Measurements from ENCODE around the gene DLGAP4.
"Not testable (repeated sequence)": the region's sequence is repeated elsewhere in the genome, so short reads cannot be mapped to it uniquely, and the experiment has no call there.

Gene DLGAP4

DNA sequence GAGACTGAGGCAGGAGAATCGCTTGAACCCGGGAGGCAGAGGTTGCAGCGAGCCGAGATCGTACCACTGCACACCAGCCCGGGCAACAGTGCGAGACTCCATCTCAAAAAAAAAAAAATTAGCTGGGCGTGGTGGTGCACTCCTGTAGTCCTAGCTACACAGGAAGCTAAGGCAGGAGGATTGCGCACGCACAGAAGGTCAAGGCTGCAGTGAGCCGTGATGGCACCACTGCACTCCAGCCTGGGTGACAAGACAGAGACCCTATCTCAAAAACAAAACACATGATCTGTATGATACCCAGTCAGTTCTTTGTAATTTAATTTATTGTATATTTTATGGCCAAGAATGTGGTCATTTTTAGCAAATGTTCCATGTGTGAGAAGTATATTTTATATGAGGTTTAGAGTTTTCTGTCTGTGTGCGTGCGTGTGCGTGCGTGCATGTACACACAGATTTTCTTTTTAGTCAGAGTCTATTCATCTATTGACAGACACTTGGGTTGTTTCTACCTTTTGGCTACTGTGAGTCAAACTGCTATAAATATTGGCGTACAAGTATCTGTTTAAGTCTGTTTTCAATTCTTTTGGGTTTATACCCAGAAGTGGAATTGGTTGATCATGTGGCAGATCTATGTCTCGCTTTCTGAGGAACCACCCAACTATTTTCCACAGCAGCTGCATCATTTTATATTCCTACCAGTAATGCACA is 213.0 kb downstream of the DLGAP4 start:
- no peak for DNase-seq

DNA sequence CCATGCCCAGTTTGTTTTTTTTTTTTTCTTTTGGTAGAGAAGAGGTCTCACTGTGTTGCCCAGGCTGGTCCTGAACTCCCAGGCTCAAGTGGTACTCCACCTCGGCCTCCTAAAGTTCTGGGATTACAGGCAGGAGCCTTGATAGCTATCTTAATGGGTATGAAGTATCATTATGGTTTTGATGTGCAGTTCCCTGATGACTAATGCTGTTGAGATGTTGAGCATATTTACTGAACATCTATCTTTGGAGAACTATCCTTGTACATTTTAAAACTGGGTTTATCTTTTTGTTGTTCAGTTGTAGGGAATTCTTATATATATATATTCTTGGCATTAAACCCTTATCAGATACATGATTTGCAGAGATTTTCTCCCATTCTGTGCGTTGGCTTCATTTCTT is 213.8 kb downstream of the DLGAP4 start:
- no peak for DNase-seq

DNA sequence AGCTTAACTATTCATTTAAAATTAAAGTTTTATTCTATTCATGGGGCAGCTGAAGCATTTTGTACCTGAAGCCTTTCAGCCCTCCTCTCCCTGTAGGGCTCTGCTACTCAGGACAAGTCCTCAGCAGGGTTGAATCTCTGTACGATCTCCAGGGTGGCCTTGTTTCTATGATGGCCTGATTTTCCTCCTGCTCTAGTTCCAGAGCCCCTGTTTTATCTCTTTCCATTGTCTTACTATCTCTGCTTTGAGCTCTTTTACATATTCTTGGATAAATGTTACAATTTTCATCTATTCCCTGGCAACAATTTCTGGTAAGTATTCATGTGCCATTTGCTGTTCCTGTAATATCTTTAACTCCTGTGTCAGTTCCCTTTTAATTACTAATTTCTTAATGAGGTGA is 215.4 kb downstream of the DLGAP4 start:
- no peak for DNase-seq

DNA sequence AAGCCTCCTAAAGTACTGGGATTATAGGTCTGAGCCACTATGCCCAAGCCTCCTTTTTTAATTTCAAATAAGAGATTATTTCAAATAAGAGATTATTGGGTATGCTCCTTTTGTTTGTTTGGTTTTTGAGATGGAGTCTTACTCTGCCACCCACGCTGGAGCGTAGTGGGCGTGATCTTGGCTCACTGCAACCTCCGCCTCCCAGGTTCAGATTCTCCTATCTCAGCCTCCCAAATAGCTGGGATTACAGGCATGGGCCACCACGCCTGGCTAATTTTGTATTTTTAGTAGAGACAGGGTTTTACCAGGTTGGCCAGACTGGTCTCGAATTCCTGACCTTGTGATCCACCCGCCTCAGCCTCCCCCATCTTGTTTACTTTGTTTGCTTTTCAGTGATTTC is 216.3 kb downstream of the DLGAP4 start:
- not testable (repeated sequence) for DNase-seq

DNA sequence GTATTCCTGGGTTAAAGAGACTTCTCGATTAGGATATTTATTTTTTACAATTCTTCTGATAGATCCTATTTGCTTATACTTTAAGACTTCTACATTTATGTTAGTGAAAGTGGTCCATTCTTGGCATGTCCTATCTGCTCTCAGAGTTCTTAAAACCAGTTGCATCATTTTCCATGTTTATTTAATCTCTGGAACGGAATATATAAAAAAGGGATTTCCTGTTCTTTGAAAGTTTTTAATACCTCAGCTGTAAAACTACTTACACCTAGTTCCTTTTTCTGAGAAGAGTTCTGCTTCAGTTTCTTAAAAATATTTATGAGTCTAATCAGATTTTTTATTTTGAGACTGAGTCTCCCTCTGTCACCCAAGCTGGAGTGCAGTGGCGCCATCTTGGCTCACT is 217.2 kb downstream of the DLGAP4 start:
- DNase-seq: peak; percentile 78

DNA sequence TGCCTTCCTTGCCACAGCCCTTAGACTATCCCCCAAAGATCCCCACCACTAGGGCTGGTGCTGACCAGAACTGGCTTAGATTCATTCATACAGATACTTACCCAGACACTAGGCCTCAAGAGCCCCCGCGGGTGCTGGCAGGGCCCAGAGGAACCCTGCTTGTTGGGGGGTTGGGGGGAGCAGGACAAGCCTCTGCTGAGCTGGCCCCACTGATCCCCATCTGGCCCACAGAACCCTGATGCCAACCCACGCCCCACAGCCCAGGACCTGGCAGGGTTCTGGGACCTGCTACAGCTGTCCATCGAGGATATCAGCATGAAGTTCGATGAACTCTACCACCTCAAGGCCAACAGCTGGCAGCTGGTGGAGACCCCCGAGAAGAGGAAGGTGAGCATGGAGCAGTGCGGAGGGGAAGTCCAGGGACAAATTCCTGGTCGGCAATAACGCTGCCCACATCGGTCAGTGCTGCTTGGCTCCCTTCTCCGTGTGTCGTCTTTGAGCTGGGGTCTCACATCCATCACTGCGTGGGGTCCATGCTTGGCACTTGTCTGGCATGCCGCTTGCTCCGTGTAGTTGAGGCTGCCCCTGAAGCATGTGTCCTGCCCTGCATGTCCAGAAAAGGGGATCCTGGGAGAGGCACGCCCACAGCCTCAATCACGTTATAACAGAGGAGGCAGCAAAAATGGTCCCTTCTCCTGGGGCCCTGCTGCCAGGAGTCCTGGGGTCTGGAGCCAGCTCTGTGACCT is 219.7 kb downstream of the DLGAP4 start:
- no peak for DNase-seq

DNA sequence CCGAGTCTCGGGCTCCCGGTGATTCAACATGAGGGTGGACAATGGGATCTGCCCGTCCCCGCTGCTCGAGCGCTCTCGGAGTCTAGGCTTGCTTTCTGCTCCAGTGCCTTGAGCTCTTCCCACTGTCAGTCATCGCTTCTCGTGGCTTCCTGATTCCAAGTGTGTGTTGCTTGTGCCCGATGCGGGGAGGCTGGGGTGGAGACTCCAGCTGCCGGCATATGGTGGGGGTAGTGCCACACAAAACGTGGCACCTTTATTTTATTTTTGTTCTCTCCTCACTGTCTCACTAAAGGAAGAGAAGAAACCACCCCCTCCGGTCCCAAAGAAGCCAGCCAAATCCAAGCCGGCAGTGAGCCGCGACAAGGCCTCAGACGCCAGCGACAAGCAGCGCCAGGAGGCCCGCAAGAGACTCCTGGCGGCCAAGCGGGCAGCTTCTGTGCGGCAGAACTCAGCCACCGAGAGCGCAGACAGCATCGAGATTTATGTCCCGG is 220.4 kb downstream of the DLGAP4 start:
- no peak for DNase-seq

DNA sequence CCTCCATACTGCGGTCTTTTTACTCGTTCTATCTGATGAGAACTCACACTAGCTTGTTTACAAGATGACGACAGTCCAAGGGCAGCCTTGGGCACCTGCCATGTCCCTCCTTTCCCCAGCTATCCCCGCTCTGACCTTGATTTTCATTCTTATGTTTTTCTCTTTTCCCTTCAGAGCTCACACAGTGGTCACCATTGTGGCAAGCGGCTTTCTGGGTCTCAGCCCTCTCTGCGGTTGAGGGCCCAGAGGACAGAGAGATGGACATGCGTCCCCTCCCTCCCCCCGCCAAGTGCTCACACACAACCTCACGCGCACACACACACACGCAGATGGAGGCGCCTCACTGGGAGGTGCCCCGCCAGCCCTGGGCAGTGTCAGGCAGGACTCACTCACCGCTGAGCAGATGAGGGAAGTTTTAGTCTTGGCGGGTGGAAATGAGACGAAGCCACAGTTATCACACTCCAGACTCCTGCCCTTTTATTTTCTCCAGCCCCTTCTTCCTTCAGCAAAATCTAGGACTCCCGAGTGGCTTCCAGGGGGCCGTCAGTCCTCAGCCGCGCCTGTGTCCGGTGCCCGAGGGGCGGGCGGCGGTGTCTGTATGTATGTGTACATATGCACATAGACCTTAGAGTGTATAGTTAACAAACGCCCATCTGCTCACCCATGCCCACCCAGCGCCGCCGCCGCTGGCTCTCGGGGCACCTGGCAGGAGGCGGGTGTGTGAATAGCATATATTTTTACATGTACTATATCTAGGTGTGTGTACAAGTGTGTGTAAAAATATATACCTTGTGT is 221.4 kb downstream of the DLGAP4 start:
- no peak for DNase-seq

DNA sequence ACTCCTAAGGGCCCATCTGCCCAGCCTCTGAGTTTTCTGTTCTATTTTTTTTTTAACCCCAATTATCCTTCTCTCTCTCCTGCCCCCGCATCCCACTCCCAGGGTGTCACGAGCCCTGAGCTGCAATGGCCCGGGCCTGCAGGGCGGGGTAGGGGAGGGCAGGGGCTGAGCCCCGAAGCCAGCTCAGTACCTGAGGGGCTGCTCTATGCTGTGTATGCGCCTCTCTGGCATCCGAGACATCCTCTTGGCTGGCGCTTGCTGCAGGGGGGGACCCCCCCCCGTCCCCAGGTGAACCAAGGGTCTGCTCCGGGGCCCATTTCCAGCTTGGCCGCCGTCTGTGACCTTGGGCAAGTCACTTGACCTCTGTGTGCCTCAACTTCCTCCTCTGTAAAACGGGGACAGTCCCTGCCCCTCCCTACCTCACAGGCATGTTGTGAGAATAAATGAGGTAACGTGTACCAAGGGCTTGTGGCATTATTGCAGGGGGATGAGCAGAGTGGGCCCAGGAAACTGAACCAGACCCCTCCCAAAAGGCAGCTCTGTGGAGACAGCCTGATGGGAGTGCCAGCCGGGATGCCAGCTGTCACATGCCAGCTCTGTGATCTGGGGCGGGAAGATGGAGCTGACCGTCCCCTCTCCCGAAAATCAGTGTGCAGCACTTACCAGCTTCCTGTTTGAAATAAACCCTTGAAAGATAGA is 222.2 kb downstream of the DLGAP4 start:
- no peak for DNase-seq

DNA sequence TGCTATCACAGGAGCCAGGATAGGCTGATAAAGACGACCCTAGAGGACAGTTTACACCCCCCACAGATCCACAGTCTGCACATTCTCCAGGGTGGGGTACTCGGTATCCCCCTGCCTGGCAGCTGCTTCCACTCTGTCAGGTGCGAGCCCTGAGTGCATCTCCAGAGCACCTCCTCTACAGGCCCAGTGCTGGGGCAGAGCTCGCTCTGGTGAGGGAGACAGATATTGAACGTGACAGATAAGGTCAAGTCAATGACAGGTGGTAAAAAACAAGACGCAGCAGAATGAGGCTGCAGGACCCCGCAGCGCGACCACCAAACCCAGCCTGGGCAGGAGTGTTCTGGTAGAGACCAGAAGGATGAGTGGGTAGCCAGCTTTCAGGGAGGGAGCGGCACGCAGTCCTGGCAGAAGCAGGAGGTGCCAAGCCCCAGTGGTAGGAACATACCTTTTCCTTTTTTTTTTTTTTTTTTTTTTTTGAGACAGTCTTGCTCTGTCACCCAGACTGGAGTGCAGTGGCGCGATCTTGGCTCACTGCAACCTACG is 222.8 kb downstream of the DLGAP4 start:
- no peak for DNase-seq

DNA sequence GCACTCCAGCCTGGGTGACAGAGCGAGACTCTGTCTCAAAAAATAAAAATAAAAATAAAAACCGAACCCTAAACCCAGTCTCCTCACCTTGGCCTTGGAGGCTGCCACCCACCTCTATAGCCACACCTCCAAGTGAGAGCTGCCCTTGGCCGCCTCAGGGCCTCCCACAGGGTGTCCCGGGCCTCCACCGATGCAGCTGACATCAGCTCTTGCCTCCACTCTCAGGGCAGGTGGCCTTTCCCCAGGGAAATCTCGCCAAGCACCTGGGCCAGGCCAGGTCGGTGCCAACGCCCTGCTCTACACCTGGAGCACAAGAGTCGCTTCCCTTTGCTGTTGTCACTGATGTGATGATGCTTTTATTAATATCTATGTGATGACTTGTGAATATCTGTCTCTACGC is 226.2 kb downstream of the DLGAP4 start:
- no peak for DNase-seq

DNA sequence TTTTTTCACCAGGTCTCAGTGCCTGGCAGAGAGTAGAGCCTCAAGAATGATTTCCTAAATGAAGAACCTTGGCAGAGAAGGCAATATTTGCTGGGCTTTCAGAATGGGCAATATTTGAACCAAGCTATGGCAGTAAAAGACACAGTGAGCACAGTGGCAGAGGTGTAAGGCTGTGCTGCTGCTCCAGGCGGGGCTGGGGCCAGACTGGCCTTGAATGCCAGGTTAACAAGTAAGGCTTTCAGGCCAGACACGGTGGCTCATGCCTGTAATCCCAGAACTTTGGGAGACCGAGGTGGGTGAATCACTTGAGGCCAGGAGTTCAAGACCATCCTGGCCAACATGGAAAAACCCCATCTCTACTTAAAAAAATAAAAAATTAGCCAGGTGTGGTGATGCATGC is 226.7 kb downstream of the DLGAP4 start:
- DNase-seq: no peak

DNA sequence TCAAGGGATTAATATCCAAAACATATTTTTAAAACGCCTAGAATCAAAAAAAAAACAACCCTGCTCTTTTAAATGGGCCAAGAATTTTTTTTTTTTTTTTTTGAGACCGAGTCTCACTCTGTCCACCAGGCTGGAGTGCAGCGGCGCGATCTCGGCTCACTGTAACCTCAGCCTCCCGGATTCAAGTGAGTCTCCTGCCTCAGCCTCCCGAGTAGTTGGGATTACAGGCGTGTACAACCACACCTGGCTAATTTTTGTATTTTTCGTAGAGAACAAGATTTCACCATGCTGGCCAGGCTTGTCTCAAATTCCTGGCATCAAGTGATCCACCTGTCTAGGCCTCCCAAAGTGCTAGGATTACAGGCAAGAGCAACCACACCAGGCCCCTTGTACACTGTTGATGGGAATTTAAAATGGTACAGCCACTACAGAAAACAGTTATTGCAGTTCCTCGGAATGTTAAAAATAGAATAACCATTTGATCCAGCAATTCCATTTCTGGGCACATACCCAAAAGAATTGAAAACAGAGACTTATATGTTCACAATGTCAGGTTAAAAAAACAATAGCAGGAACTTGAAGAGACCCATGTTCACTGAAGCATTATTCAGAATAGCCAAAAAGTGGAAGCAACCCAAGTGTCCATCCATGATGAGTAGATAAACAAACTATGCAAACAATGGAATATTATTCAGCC is 232.0 kb downstream of the DLGAP4 start:
- no peak for DNase-seq

DNA sequence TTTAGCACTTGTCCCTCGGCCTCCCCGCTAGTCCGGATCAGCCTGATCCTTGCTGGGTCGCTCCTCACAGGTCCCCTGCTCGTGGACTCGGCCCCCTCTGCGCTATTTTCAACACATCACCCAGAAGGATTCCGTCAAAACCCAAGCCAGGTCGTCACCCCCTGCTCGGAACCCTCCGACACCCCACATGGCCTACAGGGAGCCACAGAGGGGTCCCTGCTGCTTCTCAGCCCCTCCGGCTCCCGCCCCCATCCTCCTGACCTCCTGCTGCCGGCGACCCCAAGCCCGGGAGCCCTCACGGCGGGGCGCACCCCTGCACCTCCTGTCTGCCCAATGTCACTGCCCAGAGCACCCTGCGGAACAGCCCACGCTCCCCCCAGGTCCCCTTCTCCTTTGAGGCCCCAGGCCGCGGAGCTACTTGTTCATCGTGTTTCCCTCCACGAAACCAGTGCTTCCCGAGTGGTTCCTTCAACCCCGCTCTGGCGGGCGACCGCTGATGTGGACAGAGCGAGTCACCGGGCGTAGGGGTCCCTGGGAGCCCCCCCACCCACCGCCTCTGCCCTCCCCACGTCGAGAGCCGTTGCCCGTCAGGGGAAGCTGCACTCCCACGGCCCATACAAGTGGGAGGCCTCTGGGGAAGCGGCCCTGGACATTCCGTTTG is 234.5 kb downstream of the DLGAP4 start:
- DNase-seq: no peak

DNA sequence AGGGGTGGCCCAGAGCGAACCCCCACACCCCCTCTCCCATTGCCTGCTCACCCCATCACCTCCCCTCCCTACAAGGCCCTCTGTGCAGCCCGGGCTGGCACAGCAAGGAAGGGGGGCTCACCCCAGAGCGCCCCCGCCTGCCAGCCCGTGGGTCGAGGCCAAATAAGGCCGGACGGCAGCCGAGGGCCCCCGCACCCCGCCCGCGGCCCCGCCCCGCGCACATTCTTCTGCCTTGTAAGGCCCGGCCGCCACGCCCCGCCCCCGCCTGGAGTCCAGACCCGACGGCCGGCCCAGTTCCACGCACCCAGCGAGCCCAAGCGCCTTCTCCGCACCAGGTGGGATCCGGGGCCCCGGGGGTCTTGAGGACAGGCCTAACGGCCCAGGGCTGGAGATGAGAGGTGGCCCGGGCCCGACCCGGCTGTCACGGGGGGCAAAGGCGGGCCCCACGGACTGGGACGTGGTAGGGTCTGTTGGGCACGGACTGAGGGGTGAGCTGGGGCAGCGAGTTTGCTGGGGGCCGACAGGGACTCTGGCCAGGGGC is 235.2 kb downstream of the DLGAP4 start, which contains the start of gene MYL9:
Gene MYL9 (plus strand): TSS at position 293 of the 541 bp plus-strand sequence. CDS start 3,366 bp downstream, outside the sequence.
- no peak for DNase-seq

DNA sequence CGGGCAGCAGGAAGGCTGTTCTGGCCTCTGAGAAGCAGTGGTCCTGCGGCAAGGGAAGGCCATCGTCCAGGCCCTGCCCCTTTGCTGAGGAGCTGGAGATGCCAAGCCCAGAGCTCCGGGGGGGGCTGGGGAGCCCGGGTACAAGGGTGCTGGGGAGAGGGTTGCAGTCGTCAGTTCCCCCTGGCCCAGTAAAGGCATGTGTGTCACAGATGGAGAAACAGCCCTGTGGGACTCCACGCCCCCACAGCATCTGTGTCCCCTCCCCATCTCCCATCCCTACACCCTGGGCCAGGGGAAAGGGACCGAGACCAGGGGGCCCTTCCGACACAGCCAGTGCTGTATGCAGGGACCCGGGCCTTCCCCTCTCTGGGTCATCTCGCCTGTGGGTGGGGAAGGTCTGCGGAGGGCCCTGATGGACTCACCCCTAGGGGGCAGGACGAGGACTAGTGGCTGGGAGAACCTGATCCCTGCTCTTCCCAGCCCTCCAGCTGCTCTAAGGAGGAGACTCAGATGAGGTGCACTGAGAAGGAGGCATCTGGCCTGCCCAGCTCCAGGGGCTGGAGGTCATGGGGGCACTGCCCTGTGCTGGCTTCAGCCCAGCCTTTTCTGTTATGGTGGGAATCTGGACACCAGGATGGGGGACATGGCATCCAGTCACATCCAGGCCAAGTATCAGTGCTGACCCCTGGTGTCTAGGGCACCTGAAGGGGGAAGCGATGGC is 235.8 kb downstream of the DLGAP4 start:
- DNase-seq: no peak

DNA sequence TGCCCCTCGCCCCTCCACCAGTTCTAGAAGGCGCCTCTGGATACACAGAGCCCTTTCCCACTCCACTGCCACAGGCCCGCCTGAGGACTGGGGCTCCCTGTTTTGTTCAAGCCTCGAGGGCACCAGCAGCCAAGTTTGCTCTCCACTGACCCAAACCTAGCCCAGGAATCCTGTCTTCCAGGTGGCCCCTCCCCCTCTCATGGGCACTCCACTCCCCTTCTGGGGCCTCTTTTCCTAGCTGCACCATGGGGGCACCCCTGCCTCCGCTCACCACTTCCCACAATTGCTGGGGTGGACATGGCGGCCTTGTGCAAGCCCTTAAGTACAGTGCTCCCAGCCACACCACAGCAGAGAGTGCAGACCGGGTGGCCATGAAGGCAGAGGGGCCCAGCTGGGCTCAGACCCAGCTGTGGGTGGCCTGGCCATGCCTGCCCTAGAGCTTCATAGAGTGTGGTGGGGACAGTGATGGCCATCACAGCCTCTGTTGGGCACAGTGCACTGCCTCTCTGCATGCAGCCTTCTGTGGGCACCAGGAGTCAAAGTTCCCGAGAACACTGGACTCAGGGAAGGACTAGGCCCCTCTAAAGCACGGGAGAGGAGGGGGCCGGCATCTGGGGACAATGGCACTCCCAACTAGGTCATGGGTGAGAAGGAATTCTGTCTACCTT is 236.5 kb downstream of the DLGAP4 start:
- no peak for DNase-seq

DNA sequence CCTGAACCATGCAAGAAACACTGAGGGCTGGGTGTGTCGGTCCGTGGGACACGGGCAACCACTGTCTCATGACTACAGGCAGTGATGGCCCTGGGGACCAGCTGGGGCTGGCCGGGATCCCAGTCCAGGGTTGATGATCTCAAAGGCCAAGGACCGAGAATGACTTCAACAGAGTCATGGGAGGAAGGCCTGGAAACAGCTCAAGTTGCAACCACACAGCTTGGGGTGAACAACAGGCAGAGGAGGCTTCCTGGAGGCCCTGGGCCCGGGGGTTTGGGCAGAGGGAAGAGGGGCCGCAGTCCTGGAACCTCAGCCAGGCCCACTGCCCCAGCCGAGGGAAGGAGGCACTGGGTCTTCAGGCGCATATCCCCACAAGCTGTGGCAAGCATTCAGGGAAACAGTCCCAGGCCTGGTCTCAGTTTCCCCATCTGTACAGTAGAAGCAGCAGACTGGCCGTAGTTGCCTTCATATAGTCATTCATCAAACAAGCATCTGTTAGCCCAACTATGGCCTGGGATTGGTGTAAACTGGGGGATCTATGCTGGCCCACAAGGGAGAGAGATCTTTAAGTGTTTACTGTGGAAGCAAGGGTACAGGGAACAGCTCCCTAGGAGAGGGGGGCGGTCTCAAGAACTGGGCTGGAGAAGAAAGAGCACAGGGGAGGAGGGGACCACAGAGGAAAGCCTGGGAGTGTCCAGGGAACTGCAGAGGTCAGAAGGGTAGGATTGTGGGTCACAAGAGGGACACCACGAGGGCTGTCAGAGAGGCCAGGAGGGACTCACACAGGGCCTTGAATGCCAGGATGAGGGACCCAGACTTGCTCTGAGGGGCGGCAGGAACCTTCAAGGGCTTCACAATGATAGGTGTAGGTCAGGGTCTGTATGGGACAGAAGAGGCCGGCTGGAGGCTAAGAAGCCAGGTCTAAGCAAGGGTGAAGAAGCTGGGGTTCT is 237.3 kb downstream of the DLGAP4 start:
- no peak for DNase-seq

All from GF-D8 (cell line).